GM19328 (cell line): ENCODE results near the gene KISS1.

Experiments
- ATAC-seq: cut with Tn5 transposase; IDR thresholded peaks from one replicate; pipeline ENCODE4 v1.9.1; 2021; ENCODE audit warnings: mild to moderate bottlenecking, moderate library complexity; ENCODE audit not compliant: unreplicated experiment

The KISS1 gene

GRCh38 chr1:204219971-204220616 lies 23.8 kb upstream of the KISS1 start:
- no peak for ATAC-seq

- no peak for ATAC-seq
Measured at GRCh38 chr1:204218552-204218951, 22.3 kb upstream of the KISS1 start.

- no peak for ATAC-seq
Measured at GRCh38 chr1:204217648-204218000, 21.3 kb upstream of the KISS1 start.

- no peak for ATAC-seq
Measured at GRCh38 chr1:204216880-204217647, 20.8 kb upstream of the KISS1 start.

- no peak for ATAC-seq
Measured at GRCh38 chr1:204216236-204216635, 19.9 kb upstream of the KISS1 start.

- no peak for ATAC-seq
Measured at GRCh38 chr1:204213668-204214662, 17.7 kb upstream of the KISS1 start, which contains the start of gene GOLT1A. TSS of gene GOLT1A (minus strand) at chr1:204213988. CDS start at chr1:204213906, 82 bp downstream.

GRCh38 chr1:204212715-204213114 lies 16.4 kb upstream of the KISS1 start:
- no peak for ATAC-seq

GRCh38 chr1:204211046-204211445 lies 14.8 kb upstream of the KISS1 start:
- no peak for ATAC-seq

GRCh38 chr1:204207136-204207616 lies 10.9 kb upstream of the KISS1 start:
- no peak for ATAC-seq

GRCh38 chr1:204206121-204206520 lies 9.8 kb upstream of the KISS1 start:
- ATAC-seq: no peak

GRCh38 chr1:204205486-204205885 lies 9.2 kb upstream of the KISS1 start:
- no peak for ATAC-seq

GRCh38 chr1:204204944-204205343 lies 8.7 kb upstream of the KISS1 start:
- no peak for ATAC-seq

GRCh38 chr1:204203206-204203767 lies 7.0 kb upstream of the KISS1 start:
- no peak for ATAC-seq

GRCh38 chr1:204202481-204202880 lies 6.2 kb upstream of the KISS1 start:
- no peak for ATAC-seq

- no peak for ATAC-seq
Measured at GRCh38 chr1:204201348-204202040, 5.2 kb upstream of the KISS1 start.

- ATAC-seq: no peak
Measured at GRCh38 chr1:204199579-204199978, 3.3 kb upstream of the KISS1 start.

GRCh38 chr1:204198348-204199340 lies 2.4 kb upstream of the KISS1 start:
- no peak for ATAC-seq

GRCh38 chr1:204197068-204197467 lies 777 bp upstream of the KISS1 start:
- ATAC-seq: no peak

- ATAC-seq: no peak
Measured at GRCh38 chr1:204194771-204195170, 1.5 kb downstream of the KISS1 start.
